H1 (cell line): Measurements from ENCODE around the gene SLC39A6. TPM values are rescaled to one million over a fixed set of nuclear protein-coding genes. Genes with fewer than 3 reads are reported as not detected.

Experiments used
- BRCA1 ChIP-seq: IDR thresholded peaks from 2 replicates; pipeline ENCODE4 v1.6.1; 2012; ENCODE audit warnings: low read depth, low read length, improper control_type of control experiment
- CBX8 ChIP-seq: fragments of 300-800, 300-1000 bp; sonication (generic); IDR thresholded peaks from 2 replicates; pipeline ENCODE4 v1.7.1; 2016; ENCODE audit warnings: low read depth, low read length, borderline replicate concordance
- CHD1 ChIP-seq: IDR thresholded peaks from 2 replicates; pipeline ENCODE4 v1.6.1; 2012; ENCODE audit warnings: low read depth, low read length, improper control_type of control experiment
- KDM4A ChIP-seq: IDR thresholded peaks from one replicate; pipeline ENCODE4 v1.7.1; 2012; ENCODE audit warnings: low read depth, mild to moderate bottlenecking, moderate library complexity, low read length, inconsistent platforms; ENCODE audit not compliant: severe bottlenecking
- POU5F1 ChIP-seq: IDR thresholded peaks from 2 replicates; pipeline ENCODE4 v1.6.1; 2011; ENCODE audit warnings: low read depth, mild to moderate bottlenecking, low read length, moderate library complexity
- polyA plus RNA-seq, 7 experiments: library from polyadenylated mRNA; depleted of rRNA in 3 of 7; stranded (reverse) in 5 of 7; unstranded in 2 of 7; fragments of >200 nt in 5 of 7; fragments of 200-250 nt in 2 of 7; gene quantifications; 1 replicate in 5 of 7; 2 replicates in 1 of 7; 4 replicates in 1 of 7; pipeline versions ENCODE4 v1.2.1 to v1.2.3, GENCODE V29; 2011 to 2013; ENCODE audit warnings: missing spikeins in 2 of 7, mixed read lengths in 2 of 7
- total RNA-seq: library from RNA; stranded (reverse); fragmentation: NEBNext Ultra II Directional; extraction: Animal tissue kit (Norgen Biotek cat#: 25700); gene quantifications from 2 replicates; pipeline ENCODE4 v1.2.1, GENCODE V29; 2021

Gene SLC39A6
- total and polyA plus RNA-seq, 2 of the 8 experiments (the other 6 are each of a cell fraction or from before 2014, with no cell fraction given): 36.8 to 55.4 TPM

GRCh38 chr18:36153203-36153602 is 24.1 kb upstream of the SLC39A6 start (continued):
- TF ChIP-seq CBX8 (no peak), POU5F1 (no peak), BRCA1 (no peak), CHD1 (no peak), KDM4A (no peak)
